HL-60 (cell line): ENCODE results near the gene SLC45A2.

Source experiments
- GABPA ChIP-seq: IDR thresholded peaks from 2 replicates; pipeline ENCODE4 v1.6.1; 2012; ENCODE audit warnings: low read depth
- POLR2AphosphoS5 ChIP-seq: IDR thresholded peaks from 2 replicates; pipeline ENCODE4 v1.6.1; 2012; ENCODE audit warnings: low read depth
- TF ChIP-seq, protein P1 (sequence below): IDR thresholded peaks from one replicate; pipeline ENCODE4 v1.5.1; 2011; ENCODE audit warnings: low read length, control low read depth, inconsistent platforms; ENCODE audit not compliant: insufficient read depth

DNA sequence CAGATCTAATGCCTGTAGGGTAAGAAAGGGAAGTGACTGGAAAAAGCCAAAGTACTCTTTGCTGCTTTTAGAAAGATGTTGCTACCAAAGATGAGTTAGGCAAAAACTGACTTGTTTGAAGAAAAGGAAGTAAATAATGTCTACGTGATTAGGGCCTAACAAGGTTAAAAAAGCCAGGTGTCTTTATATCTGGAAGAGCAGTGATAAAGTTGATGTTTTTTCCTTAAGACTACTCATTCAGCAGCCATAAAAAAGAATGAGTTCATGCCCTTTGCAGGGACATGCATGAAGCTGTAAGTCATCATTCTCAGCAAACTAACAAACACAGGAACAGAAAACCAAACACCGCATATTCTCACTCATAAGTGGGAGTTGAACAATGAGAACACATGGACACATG is 36.8 kb upstream of the SLC45A2 start:
- TF ChIP-seq, protein P1, sequence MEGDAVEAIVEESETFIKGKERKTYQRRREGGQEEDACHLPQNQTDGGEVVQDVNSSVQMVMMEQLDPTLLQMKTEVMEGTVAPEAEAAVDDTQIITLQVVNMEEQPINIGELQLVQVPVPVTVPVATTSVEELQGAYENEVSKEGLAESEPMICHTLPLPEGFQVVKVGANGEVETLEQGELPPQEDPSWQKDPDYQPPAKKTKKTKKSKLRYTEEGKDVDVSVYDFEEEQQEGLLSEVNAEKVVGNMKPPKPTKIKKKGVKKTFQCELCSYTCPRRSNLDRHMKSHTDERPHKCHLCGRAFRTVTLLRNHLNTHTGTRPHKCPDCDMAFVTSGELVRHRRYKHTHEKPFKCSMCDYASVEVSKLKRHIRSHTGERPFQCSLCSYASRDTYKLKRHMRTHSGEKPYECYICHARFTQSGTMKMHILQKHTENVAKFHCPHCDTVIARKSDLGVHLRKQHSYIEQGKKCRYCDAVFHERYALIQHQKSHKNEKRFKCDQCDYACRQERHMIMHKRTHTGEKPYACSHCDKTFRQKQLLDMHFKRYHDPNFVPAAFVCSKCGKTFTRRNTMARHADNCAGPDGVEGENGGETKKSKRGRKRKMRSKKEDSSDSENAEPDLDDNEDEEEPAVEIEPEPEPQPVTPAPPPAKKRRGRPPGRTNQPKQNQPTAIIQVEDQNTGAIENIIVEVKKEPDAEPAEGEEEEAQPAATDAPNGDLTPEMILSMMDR: no peak
- TF ChIP-seq POLR2AphosphoS5 (no peak), GABPA (no peak)
